Cerebellar nuclear complex (tissue), 1 donor: ENCODE results near the gene UCN3.
"Not testable (repeated sequence)": the region's sequence is repeated elsewhere in the genome, so short reads cannot be mapped to it uniquely, and the experiment has no call there.

Experiments used
- DNase-seq, 2 experiments: peaks; one replicate each; lab custom pipeline; 2025; lab: John Stamatoyannopoulos, UW

UCN3 gene

DNA sequence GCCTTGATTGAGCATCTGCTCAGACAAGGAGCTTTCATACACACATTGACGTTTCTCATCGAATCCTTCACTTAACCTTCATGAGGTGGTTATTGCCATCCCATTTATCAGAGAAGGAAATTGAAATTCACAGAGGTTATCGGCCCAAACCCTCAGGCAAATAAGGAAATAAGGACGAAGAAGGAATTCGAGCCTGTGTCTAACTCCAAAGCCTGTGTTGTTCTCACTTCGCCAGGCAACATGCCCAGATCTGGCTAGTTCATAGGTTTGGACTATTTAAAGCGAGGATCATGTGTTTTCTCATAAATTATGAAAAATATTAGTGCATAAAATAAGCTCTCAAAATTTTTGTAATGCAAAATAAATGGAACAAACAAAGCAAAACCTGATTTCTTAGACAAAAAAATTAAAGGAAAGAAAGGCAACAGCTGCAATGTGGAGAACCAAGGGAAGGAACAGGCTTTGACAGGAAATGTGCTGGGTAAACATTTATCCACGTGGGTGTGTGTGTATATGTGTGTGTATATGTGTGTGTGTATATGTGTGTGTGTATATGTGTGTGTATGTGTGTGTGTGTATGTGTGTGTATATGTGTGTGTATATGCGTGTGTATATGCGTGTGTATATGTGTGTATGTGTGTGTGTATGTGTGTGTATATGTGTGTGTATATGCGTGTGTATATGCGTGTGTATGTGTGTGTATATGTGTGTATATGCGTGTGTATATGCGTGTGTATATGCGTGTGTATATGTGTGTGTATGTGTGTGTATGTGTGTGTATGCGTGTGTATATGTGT, 4.8 kb downstream of the UCN3 start:
- DNase-seq: no peak

DNA sequence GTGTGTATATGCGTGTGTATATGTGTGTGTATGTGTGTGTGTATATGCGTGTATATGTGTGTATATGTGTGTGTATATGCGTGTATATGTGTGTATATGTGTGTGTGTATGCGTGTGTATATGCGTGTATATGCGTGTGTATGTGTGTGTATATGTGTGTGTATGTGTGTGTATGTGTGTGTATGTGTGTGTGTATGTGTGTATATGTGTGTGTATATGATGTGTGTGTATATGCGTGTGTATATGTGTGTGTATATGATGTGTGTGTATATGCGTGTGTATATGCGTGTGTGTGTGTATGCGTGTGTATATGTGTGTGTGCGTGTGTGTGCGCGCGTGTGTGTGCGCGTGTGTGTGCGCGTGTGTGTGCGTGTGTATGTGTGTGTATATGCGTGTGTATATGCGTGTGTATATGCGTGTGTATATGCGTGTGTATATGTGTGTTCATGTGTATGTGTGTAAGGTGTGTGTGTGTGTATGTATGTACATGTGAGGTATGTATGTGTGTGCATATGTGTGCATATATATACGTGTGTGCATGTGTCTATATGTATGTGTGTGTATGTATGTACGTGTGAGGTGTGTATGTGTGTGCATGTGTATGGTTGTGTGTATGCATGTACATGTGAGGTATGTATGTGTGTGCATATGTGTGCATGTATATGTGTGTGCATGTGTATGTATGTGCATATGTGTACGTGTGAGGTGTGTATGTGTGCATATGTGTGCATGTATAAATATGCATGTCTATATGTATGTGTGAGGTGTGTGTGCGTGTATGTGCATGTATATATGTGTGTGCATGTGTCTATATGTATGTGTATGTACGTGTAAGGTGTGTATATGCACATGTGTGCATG, 6.0 kb downstream of the UCN3 start:
- DNase-seq: no peak

DNA sequence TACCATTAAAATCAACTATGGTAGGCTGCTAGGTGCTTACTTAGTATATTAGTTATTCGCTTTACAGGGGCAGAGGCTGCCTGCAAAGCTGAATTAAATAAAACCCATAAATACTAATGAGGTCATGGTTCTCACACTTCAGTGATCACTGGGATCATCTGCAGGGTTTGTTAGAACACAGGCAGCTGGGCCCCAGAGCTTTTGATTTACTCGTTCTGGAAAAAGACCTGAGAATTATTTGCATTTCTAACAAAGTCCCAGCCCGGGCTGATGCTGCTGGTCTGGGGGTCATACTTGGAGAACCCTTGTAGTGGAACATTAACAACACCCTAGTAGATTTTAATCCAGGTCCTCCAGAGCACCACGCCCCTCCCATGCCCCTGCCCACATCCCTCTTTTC, 8.5 kb downstream of the UCN3 start:
- no peak for DNase-seq

DNA sequence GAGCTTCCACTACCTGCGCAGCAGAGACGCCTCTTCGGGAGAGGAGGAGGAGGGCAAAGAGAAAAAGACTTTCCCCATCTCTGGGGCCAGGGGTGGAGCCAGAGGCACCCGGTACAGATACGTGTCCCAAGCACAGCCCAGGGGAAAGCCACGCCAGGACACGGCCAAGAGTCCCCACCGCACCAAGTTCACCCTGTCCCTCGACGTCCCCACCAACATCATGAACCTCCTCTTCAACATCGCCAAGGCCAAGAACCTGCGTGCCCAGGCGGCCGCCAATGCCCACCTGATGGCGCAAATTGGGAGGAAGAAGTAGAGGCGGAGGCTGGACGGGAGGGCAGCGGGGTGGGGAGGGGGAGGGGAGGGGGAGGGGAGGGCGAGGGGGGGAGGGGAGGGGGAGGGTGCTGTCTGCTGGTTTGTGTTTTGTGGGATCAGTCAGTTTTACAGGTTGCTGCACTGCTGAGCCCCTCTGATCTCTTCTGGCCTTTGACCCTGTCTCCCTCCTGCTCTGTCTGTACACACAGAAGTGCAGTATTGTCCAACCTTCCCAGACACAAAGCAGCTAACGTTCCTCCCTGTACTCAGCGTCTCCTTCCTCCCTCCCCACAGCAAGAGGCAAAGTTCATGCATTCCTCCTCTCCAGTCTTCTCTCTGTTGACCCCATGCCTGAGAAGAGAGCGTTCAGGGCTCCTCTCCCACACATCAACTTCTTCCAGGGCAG, 9.3 kb downstream of the UCN3 start:
- DNase-seq: no peak

DNA sequence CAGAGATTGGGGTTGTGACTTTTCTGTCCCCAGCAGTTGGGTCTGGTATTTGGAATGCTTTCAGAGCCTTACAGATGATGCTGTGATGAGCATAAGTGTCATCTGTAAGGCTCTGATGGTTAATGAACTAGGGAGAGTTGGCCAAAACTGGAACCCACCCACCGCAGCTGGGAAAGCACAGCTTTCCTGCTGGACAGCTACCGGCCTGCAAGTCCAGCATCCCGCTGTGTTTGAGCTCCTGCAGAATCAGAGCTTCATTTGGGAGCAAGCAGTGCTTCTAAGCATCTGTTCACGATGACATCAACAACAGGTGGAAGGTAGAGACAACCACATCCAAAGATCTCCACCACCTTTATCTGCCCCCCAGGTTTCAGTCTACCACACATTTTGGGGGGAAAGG, 11.7 kb downstream of the UCN3 start:
- no peak for DNase-seq

DNA sequence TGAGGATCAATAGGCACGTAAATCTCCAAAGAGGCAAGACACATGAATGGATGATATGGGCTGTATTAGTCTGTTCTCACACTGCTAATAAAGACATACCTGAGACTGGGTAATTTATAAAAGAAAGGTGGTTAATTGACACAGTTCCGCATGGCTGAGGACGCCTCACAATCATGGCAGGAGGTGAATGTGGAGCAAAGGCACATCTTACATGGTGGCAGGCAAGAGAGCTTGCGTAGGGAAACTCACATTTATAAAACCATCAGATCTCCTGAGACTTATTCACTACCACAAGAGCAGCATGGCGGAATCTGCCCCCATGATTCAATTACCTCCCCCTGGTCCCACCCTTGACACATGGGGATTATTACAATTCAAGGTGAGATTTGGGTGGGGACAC, 14.4 kb downstream of the UCN3 start:
- not testable (repeated sequence) for DNase-seq

DNA sequence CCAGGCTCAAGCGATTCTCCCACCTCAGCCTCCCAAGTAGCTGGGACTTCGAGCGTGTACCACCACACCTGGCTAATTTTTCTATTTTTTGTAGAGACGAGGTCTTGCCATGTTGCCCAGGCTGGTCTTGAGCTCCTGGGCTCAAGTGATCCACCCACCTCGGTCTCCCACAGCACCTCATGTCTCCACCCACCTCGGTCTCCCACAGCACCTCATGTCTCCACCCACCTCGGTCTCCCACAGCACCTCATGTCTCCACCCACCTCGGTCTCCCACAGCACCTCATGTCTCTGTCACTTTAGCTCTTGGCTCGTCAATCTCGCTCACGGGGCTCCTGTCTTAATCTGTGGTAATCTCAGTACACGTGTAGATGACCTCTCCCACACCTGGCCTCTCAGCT, 15.6 kb downstream of the UCN3 start:
- not testable (repeated sequence) for DNase-seq

DNA sequence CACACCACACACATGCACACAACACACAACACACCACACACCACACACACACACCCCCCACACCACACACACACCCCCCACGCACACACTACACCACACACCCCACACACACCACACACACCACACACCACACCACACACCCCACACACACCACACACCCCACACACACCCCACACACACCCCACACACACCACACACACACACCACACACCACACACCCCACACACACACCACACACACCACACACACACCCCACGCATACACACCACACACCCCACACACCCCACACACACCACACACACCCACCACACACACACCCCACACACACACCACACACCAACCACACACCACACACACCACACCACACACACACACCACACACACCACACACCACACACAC, 16.4 kb downstream of the UCN3 start:
- DNase-seq: no peak

DNA sequence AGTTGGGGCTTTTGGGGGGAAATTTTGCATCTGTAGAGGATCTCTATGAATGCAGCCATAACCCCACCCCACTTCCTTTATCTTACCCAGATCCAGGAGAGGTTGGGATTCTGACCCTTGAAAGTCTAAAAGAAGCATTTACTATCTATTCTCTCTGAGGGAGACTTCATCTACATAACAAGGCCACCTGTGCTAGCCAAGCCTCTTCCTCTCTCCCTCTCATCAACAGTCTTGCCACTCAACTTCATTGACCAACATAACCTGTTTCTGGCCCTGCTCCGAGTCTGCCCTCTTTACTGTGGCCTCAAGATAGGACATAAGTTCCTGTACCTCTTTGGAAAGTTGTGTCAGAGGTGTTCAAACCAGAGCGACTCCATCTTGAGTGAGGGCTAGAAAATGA, 20.5 kb downstream of the UCN3 start:
- DNase-seq: no peak

DNA sequence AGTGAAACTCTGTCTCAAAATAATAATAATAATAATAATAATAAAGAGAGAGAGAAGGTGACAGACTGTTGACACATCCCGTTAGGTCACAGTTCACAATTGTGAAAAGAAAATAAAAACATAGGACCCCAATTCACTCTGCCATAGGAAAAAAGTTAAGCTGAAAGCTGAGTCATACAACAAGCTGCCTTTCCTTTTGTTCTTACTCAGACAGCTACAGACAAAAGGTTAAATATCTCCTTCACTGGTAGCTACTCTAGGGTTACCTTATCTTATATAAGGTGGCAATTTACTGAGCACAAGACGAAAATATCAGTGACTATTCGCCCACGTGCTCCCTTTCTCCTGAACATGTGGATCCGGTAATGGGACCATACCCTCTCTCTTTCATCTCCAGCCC, 22.4 kb downstream of the UCN3 start:
- DNase-seq: no peak

DNA sequence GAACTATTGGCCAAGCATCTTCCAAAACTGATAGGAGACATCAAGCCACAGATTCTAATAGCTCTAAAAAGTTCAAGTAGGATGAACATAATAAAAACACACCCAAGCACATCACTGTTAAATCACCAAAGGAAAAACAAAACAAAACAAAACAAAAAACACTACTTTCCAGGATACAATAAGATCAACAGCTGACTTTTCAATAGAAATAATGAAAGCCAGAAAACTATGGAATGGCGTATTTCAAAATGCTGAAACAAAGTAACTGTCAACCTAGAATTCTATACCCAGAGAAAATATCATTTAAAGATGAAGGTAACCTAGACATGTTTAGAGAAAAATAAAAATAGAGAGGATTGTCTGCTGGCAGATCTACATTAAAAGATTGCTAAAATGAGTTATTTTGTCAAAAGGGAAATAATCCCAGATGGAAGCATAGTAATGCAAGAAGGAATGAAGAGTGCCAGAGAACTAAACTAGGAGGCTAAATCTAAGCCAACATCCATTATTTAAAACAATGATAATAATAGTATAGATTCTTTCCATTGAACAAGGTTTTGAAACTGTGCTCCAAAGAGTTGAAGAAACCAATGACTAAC, 25.9 kb downstream of the UCN3 start:
- no peak for DNase-seq

DNA sequence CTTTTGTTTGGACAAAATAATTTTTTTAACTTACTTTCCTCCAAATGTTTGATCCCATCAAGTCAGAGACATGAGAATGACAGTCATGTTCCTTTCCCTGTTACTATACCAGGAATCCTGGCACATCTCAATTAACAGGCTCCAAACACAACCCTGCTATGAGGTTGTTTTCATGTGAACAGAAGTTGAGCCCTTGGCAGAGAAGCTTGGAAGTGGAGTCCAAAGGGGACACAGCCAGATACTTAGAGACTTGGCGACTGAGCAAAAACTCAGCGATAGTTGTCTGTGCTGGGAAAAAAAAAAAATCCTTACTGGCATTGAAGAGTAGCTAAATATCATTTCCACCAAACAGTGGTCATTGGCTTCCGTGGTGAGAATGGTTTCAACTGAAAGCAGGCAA, 27.0 kb downstream of the UCN3 start:
- no peak for DNase-seq

DNA sequence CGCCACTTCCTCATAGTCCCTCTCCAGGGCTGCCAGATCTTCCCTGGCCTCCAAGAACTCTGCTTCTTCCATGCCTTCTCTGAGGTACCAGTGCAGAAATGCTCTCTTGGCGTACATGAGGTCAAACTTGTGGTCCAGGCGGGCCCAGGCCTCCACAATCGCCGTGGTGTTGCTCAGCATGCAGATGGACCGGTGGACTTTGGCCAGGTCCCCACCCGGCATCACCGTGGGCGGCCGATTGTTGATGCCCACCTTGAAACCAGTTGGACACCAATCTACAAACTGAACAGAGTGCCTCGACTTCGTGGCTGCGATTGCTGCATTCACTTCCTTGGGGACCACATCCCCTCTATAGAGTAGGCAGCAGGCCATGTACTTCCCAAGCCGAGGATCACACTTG, 28.8 kb downstream of the UCN3 start:
- DNase-seq: no peak

DNA sequence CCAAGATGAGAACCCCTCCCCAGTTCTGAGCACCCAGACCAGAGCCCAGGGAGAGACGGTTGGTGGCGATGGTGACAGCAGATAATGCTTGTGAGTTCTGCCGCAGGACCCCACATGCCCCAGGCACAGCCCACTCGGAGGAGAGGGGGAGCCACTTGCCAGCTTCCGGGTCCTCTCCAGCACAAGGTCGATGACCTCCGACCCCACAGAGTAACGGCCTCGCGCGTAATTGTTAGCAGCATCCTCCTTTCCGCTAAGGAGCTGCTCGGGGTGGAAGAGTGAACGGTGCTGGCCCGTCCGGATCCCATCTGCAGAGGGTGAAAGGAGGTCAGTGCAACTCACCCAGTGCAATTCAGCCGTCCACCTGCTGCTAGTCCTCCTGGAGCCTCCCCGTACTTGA, 30.4 kb downstream of the UCN3 start:
- no peak for DNase-seq

DNA sequence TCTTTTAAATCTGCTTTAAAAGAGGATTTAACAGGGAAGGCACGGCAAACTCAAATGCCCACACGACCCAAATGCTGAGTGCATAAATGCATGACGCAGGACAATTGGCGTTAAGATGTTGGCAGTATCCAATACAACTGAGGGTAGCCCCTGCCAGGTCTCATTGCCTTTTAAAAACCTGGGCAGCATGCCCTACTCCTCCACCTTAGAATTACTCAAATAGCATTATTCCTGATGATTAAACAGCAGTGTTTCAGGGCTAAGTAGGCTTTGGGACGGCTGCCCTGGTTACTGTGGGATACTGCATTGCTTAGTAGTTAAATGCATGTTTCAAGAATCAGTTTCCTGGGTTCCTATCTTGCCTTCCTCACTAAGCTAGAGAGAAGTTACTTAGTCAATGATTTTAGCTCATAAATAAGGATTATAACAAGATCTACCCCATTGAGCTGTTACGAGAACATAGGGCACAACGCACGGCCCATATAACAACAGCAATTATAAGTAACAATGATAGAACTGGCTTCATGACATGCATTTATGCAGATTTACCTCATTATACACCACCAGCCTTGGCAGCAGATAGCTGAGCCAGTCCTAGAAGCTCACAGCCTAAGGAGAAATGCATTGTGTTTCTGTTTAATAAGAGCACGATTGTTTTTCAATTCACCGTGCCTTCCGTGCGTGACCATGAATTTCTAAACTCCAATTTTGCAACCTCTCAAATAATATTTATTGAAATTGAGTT, 32.0 kb downstream of the UCN3 start:
- DNase-seq: no peak

DNA sequence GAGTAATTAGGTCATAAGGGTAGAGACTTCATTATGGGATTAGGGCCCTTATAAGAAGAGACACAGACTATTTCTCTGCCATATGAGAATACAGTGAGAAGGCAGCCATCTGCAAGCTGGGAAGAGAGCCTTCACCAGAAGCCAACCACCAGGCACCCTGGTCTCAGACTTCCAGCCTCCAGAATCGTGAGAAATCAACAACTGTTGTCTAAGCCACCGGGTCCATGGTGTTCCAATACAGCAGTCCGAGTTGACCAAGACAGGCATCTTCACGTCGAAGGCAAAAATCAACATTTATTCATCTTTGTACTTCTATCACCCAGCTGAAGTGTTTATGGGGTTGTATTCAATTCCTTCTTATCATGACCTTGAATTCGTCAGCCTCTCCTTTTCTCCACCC, 34.6 kb downstream of the UCN3 start:
- no peak for DNase-seq

DNA sequence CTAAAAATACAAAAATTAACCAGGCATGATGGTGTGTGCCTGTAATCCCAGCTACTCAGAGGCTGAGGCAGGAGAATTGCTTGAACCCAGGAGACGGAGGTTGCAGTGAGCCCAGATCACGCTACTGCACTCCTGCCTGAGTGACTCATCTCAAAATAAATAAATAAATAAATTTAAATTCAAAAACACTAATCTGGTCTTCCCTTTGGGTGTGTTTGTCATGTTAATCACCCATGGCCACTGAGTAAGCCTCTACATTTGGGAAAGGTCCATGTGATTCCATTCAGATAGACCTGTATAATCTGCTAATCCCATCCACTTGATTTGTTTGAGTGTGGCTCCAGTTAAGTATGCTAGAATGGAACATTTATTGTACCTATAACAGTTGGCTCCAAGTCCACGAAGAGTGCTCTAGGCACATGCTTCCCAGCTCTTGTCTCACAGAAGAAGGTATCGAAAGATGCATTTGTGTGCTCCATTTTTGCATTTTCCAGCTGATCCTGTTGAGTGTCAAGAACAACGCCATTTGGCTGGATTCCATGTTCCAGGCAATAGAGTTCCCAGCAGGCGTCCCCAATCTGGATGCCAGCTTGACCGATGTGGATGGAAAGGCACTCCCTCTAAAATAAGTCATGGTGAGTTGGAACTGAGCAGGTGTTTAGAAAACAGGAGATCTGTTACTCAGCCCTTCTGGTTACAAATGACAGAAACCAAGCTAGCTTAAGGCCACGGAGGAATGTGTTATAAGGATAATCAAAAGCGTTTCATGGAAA, 35.9 kb downstream of the UCN3 start:
- no peak for DNase-seq

DNA sequence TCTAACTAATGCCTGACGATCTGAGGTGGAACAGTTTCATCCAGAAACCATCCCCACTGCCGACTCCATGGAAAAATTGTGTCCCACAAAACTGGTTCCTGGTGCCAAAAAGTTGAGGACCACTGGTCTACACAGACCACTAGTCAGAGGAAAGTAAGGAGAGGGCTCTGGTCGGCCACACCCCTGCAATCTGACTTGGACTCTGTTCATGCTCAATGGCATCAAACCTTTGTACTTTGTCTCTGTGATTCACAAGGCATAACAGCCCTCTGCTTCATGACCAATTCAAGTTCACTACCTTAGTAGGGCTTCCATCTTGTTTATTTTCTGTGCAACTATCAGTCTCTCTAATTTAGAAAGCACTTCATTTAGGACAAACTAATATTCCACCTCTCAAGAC, 38.0 kb downstream of the UCN3 start:
- no peak for DNase-seq

DNA sequence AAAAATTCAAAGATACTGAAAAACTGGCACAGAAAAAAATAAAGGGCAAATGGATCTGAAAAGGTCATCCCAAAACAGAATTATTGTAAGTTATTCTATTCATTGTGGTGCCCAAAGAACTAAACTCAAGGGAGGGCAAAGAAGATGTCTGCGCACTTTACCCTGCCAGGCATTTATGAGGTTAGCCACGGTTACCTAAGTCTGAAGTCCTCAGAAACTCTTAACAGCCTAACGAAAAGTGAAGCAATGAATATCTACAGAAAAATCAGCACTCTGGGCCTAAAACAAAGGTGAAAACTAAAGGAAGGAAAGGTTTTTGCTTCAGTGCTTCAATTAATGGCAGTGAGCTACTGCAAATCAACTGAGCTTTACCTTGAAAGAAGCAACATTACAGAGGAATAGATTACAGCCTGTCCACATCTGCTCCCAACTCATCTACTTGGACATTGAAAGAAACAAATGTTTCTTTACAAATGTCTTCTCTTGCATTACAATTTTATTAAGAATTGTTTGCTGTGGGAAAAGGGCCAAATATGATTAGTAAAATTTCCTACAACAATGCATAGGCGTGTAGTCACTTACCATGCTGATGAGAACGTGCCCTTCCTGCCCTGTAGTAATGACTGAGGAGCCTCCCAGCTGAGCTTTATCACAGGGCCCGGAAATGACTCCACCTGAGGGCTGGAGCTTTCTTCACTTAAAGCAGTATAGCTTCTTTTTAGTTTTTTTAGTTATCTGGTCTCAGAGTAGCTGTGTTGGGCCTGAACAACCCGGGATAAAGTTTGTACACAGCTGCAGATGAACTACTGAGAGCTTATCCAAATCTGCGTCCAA, 39.7 kb downstream of the UCN3 start, which contains the start of gene TUBAL3:
Gene TUBAL3 (minus strand): TSS at position 621 of the 834 bp plus-strand sequence. CDS start 36 bp downstream, at position 585.
- no peak for DNase-seq

DNA sequence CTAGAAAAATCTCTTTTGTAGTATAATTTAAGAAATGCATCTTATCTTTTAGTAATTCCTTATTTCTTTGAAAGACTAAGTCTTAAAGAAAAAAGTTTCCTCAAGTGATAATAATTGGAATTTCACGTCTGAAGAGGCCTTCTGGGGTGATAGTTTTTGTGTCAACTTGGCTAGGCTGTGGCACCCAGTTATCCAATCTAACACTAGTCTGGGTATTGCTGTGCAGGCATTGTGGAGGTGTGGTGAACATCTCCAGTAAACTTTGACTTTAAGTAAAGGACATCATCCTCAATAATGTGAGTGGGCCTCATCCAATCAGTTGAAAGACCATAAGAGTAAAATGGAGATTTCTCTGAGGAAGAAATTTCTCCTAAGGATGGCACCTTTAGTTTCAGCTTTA, 42.2 kb downstream of the UCN3 start:
- DNase-seq: no peak
